Chondrocyte (in vitro differentiated cells): ENCODE data around the gene THRAP3. TPM values are rescaled to one million over a fixed set of nuclear protein-coding genes. Genes with fewer than 3 reads are reported as not detected.

Experiments used
- DNase-seq: peaks from one replicate; pipeline ENCODE4 v3.0.0; 2021; ENCODE audit warnings: mixed read lengths, low spot score
- H3K27ac Mint-ChIP-seq: one replicate; pipeline ENCODE4 v1.8.0; 2021; ENCODE audit warnings: mild to moderate bottlenecking, moderate library complexity, mixed read lengths; ENCODE audit not compliant: unreplicated experiment
- H3K27me3 Mint-ChIP-seq: 2 replicates; pipeline ENCODE4 v1.8.0; 2021; ENCODE audit warnings: low read depth, mixed read lengths
- H3K36me3 Mint-ChIP-seq: 2 replicates; pipeline ENCODE4 v1.8.0; 2021; ENCODE audit warnings: low read depth, mixed read lengths
- H3K4me1 Mint-ChIP-seq: 2 replicates; pipeline ENCODE4 v1.8.0; 2021; ENCODE audit warnings: low read depth, mild to moderate bottlenecking, mixed read lengths
- H3K4me3 Mint-ChIP-seq: one replicate; pipeline ENCODE4 v1.8.0; 2021; ENCODE audit warnings: mild to moderate bottlenecking, moderate library complexity, mixed read lengths; ENCODE audit not compliant: unreplicated experiment
- H3K9me3 Mint-ChIP-seq: 2 replicates; pipeline ENCODE4 v1.8.0; 2021; ENCODE audit warnings: low read depth, mixed read lengths
- total RNA-seq: library from RNA; stranded (reverse); gene quantifications from 3 replicates; pipeline ENCODE4 v1.2.1, GENCODE V29; 2021
- TF ChIP-seq, protein P1 (sequence below): fragments of 200-600 bp; sonication (generic); IDR thresholded peaks from 2 replicates; pipeline ENCODE4 v1.5.0; 2021; ENCODE audit warnings: antibody characterized with exemption, mild to moderate bottlenecking, moderate library complexity

The THRAP3 gene
- total RNA-seq, 1 donor from 2014 or later, result 106 TPM

DNA sequence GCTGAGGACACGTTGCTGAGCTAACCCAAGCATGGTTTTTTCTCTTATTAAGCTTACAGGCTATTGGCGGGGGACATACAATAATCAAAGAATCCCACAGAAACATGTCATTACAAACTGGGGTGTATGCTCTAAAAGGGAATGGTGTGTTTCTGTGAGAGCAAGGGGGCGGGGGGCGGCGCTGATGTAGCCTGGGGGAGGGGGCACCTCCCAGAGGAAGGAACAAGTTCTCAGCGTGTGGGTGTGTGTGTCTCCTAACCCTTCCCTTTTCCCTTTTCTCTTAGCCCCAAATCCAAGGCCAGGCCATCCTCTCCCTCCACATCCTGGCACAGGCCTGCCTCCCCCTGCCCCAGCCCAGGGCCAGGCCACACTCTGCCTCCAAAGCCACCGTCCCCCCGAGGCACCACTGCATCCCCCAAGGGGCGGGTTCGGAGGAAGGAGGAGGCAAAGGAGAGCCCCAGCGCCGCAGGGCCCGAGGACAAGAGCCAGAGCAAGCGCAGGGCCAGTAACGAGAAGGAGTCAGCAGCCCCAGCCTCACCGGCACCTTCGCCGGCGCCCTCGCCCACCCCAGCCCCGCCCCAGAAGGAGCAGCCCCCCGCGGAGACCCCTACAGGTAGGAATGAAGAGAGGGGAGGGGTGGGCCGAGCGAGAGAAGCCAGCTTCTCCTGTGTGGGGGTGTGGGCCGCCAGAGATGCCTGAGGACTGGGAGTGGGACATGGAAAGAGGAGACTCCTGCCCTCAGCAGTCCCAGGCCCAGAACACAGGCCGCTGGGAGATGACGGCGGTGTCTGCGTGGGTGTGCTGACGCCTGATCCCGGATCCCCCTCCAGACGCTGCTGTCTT, 46.4 kb upstream of the THRAP3 start:
- DNase-seq, result no peak
- no peaks in the 10 kb centered on the region for H3K9me3 Mint-ChIP-seq
- H3K4me3 Mint-ChIP-seq, result no peak overlapping the region
- H3K27me3 Mint-ChIP-seq, result no peaks in the 10 kb centered on the region
- H3K36me3 Mint-ChIP-seq, result peaks cover 36% of the 10 kb centered on the region
- TF ChIP-seq, protein P1, sequence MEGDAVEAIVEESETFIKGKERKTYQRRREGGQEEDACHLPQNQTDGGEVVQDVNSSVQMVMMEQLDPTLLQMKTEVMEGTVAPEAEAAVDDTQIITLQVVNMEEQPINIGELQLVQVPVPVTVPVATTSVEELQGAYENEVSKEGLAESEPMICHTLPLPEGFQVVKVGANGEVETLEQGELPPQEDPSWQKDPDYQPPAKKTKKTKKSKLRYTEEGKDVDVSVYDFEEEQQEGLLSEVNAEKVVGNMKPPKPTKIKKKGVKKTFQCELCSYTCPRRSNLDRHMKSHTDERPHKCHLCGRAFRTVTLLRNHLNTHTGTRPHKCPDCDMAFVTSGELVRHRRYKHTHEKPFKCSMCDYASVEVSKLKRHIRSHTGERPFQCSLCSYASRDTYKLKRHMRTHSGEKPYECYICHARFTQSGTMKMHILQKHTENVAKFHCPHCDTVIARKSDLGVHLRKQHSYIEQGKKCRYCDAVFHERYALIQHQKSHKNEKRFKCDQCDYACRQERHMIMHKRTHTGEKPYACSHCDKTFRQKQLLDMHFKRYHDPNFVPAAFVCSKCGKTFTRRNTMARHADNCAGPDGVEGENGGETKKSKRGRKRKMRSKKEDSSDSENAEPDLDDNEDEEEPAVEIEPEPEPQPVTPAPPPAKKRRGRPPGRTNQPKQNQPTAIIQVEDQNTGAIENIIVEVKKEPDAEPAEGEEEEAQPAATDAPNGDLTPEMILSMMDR, result no peak
- peaks cover 16% of the 10 kb centered on the region for H3K4me1 Mint-ChIP-seq
- no peak overlapping the region for H3K27ac Mint-ChIP-seq

- H3K36me3 Mint-ChIP-seq, result peaks cover 33% of the 10 kb centered on the region
- no peaks in the 10 kb centered on the region for H3K27me3 Mint-ChIP-seq
- H3K9me3 Mint-ChIP-seq, result no peaks in the 10 kb centered on the region
- peak; percentile 87 for DNase-seq
- H3K4me3 Mint-ChIP-seq, result no peak overlapping the region
- TF ChIP-seq, protein P1, result no peak
- H3K27ac Mint-ChIP-seq, result no peak overlapping the region
- H3K4me1 Mint-ChIP-seq, result peaks cover 19% of the 10 kb centered on the region
Measured at GRCh38 chr1:36178471-36179219, 45.6 kb upstream of the THRAP3 start.

DNA sequence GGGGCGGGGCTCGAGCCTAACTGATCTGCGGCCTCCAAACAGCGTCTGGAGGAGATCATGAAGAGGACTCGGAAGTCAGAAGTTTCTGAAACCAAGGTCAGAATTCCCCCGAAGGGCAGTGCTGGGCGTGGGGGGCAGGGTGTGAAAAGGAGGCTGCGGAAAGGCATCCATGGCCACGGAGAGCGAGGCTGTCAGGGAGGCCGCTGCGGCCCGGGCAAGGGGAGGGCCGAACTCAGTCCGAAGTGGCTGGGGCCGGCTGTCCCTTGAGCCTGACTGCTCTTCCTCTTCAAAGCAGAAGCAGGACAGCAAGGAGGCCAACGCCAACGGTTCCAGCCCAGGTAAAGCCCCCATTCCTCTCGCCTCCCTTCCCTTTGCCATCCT, 45.0 kb upstream of the THRAP3 start:
- Mint-ChIP-seq H3K4me3 (no peak overlapping the region), H3K27ac (no peak overlapping the region), H3K9me3 (no peaks in the 10 kb centered on the region), H3K4me1 (peaks cover 20% of the 10 kb centered on the region), H3K27me3 (no peaks in the 10 kb centered on the region), H3K36me3 (peaks cover 27% of the 10 kb centered on the region)
- TF ChIP-seq, protein P1, result no peak
- no peak for DNase-seq

- Mint-ChIP-seq H3K4me3 (no peak overlapping the region), H3K9me3 (no peaks in the 10 kb centered on the region), H3K27ac (peak overlapping the region; percentile 45), H3K36me3 (peaks cover 19% of the 10 kb centered on the region), H3K4me1 (peaks cover 18% of the 10 kb centered on the region), H3K27me3 (no peaks in the 10 kb centered on the region)
- TF ChIP-seq, protein P1, result no peak
- DNase-seq, result no peak
Measured at GRCh38 chr1:36182734-36183133, 41.5 kb upstream of the THRAP3 start.

- DNase-seq, result no peak
- H3K9me3 Mint-ChIP-seq, result no peaks in the 10 kb centered on the region
- TF ChIP-seq, protein P1, result no peak
- no peak overlapping the region for H3K4me3 Mint-ChIP-seq
- H3K27me3 Mint-ChIP-seq, result no peaks in the 10 kb centered on the region
- peaks cover 19% of the 10 kb centered on the region for H3K36me3 Mint-ChIP-seq
- H3K27ac Mint-ChIP-seq, result peak overlapping the region; percentile 28
- H3K4me1 Mint-ChIP-seq, result peaks cover 24% of the 10 kb centered on the region
Measured at GRCh38 chr1:36183309-36183856, 40.9 kb upstream of the THRAP3 start.
